Fibroblast of the aortic adventitia (primary cell): ENCODE data around the gene LRIG1. TPM values are rescaled to one million over a fixed set of nuclear protein-coding genes. Genes with fewer than 3 reads are reported as not detected.
A peak's percentile ranks its signal among the peaks of the same experiment; 100 is the strongest.

Experiments used
- DNase-seq: peaks from one replicate; pipeline ENCODE4 v3.0.0-alpha.2; 2010; ENCODE audit warnings: low read depth
- H3K4me3 ChIP-seq: 2 replicates; pipeline ENCODE4 v1.5.1; 2011; ENCODE audit warnings: low read depth, mild to moderate bottlenecking, control low read depth, low read length, moderate library complexity
- total RNA-seq: library from RNA; depleted of rRNA; stranded (reverse); fragments of >200 nt; gene quantifications from 2 replicates; pipeline ENCODE4 v1.2.3, GENCODE V29; 2012; ENCODE audit warnings: low replicate concordance
- TF ChIP-seq, protein P1 (sequence below): IDR thresholded peaks from 2 replicates; pipeline ENCODE4 v1.5.1; 2011; ENCODE audit warnings: mild to moderate bottlenecking, low read length, control low read depth, inconsistent platforms; ENCODE audit not compliant: insufficient read depth

The LRIG1 gene
- total RNA-seq, 1 donor = 26.4 TPM

- TF ChIP-seq, protein P1, sequence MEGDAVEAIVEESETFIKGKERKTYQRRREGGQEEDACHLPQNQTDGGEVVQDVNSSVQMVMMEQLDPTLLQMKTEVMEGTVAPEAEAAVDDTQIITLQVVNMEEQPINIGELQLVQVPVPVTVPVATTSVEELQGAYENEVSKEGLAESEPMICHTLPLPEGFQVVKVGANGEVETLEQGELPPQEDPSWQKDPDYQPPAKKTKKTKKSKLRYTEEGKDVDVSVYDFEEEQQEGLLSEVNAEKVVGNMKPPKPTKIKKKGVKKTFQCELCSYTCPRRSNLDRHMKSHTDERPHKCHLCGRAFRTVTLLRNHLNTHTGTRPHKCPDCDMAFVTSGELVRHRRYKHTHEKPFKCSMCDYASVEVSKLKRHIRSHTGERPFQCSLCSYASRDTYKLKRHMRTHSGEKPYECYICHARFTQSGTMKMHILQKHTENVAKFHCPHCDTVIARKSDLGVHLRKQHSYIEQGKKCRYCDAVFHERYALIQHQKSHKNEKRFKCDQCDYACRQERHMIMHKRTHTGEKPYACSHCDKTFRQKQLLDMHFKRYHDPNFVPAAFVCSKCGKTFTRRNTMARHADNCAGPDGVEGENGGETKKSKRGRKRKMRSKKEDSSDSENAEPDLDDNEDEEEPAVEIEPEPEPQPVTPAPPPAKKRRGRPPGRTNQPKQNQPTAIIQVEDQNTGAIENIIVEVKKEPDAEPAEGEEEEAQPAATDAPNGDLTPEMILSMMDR = no peak
- DNase-seq = no peak
- H3K4me3 ChIP-seq = no peak overlapping the region
These were observed 95.7 kb downstream of the LRIG1 start for GRCh38 chr3:66404903-66405700.

GRCh38 chr3:66404197-66404596, 96.6 kb downstream of the LRIG1 start:
- TF ChIP-seq, protein P1 = no peak
- no peak for DNase-seq
- no peak overlapping the region for H3K4me3 ChIP-seq

GRCh38 chr3:66403323-66403990, 97.4 kb downstream of the LRIG1 start:
- peak; percentile 58 for DNase-seq
- no peak overlapping the region for H3K4me3 ChIP-seq
- TF ChIP-seq, protein P1 = no peak

DNA sequence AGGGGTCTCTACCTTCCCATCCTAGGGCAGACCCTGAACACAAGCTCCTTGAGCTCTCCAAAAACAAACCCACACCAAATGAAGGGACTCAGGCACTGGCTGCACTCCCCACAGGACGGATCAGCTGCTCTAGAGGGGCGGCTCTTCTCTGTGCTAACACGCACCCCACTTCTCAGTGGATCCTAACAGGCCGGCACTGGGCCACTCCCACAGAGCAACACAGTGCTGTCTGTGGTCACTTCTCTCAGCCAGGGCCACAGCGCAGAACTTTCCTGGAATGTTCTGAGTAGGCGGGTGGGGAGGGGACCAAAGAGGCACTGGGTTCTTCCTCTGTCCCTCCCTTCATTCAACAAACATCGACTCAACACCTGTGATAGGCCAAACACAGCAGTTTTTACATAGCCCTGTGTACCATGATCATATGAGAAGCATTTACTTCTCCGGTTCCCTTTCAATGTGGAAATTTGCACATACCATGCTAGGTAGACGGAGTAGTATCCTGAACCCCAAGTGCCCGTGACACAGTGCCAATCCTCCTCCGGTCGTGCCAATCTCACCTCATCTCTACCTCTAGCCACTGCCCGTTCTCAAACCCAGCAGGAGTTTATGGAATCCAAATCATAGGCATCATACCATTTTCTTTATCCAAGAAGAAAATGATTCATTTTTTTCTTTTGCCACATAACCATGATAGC, 98.1 kb downstream of the LRIG1 start:
- TF ChIP-seq, protein P1 = no peak
- no peak for DNase-seq

DNA sequence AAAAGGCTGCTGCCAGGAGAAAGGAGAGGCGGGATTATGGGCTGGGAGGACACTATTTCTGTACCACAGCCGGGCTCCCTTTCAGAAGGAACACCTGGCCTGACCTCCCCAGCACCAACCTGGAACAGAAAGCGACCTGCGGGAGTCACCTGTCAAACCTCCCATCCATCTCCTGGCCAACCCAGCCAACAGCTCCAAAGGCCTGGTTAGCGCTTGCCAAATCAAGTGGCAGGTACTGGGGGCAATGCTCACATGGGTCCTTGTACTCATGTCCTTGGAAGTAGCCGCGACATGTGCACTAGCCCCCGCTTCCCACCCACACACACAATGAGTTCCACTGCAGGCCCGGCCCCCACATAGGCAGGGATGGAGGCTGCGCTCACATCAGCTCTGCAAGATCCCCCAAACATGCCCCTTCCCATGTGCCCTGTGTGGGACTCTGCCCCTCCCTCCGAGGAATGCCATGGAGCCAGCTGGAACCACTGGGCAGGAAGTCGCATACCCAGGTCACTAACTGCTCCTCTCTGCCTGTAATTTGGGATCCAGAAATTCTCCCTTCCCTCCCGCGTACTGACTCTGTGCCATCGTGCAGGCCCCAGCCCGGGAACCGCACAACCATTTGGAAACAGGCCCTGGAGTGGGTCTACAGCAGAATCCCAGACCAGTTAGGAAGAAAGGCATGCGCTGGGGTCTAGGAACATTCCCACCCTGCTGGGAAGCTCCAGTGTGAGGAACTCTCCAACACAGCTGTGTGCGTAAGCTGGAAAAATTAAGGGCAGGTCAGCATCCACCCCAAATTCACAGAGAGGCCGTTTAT, 98.9 kb downstream of the LRIG1 start:
- TF ChIP-seq, protein P1 = no peak
- no peak overlapping the region for H3K4me3 ChIP-seq
- no peak for DNase-seq

More for the DNA sequence above, 98.1 kb downstream of the LRIG1 start:
- no peak overlapping the region for H3K4me3 ChIP-seq

GRCh38 chr3:66401157-66401550, 99.7 kb downstream of the LRIG1 start:
- TF ChIP-seq, protein P1 = no peak
- no peak for DNase-seq

More at GRCh38 chr3:66401157-66401550, 99.7 kb downstream of the LRIG1 start:
- no peak overlapping the region for H3K4me3 ChIP-seq
